ENCODE measurements around the gene GPR146. TPM values are rescaled to one million over a fixed set of nuclear protein-coding genes. Genes with fewer than 3 reads are reported as not detected.

The GPR146 gene
- total and polyA plus RNA-seq, 10 donors, result 3.9 to 19.2 (median 10.1) TPM

DNA sequence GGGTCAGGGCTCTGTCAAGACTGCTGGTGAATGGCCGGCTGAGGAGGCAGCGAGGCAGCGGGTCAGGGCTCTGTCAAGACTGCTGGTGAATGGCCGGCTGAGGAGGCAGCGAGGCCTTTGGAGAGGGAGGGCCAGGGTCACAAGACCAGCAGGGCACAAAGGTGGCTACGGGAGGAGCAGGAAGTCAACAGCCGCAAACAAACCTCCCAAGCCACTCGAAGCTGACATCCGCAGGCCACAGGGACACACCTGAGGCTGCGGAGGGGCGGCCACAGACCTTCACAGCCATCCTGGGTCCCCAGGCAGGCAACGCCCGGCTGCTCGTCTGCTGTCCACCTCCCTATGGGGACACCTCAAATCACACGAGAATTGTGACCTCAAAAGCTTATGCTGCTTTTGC is 34.6 kb downstream of the GPR146 start:
- intact Hi-C loops (cut with DNase I; ENCODE audit: low total_unique reads), result no loop called here
- Histone ChIP-seq H3K27me3 (replicated peaks in 1 of 7) (no peaks in the 10 kb centered on the region), H3K27ac (peak overlapping the region in 5 of 8 donors; percentile 80 to 91 (median 84)), H3K9me3 (no peaks in the 10 kb centered on the region), H3K36me3 (no peaks in the 10 kb centered on the region), H3K4me3 (no peak overlapping the region), H3K4me1 (peaks cover 4 to 72% (median 32%) of the 10 kb centered on the region in 6 donors)
- WGBS, 5 donors, result 70 to 91% (median 82%) methylated on average over 13 to 15 of the region's 15 CpGs
- TF ChIP-seq CTCF (IDR thresholded peaks at IDR 0.05 in 8 of 11, conservative IDR thresholded peaks at IDR 0.05 in 3 of 11) (no peak), POLR2A (IDR thresholded peaks at IDR 0.05) (no peak), POLR2AphosphoS5 (IDR thresholded peaks at IDR 0.05) (no peak)
- no peak for DNase-seq

DNA sequence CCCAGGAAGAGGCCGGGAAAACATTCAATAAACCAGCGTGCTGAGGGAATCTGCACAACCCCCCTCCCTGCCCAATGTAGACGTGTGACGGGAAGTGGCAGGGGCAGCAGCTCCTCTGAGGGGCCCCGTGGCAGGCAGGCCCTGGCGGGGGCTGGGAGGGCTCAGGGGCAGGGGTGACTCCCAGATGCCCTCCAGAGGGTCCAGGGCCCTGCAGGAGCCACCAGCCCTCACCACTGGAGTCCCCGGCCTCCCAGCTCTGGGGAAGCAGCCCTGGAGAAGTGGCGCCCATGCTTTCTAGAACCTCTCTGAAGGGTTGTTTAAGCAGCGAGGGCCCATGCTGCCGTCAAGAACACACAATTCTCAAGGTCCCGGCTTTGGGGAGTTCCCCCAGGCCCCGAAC is 35.2 kb downstream of the GPR146 start:
- 56 to 74% (median 73%) methylated on average over 8 to 12 of the region's 12 CpGs for WGBS, 5 donors
- DNase-seq, result no peak
- Histone ChIP-seq H3K4me1 (peaks cover 4 to 78% (median 38%) of the 10 kb centered on the region in 6 donors), H3K4me3 (no peak overlapping the region), H3K9me3 (no peaks in the 10 kb centered on the region), H3K27ac (peak overlapping the region in 4 of 8 donors; percentile 80 to 91 (median 86)), H3K36me3 (no peaks in the 10 kb centered on the region), H3K27me3 (replicated peaks in 1 of 7) (no peaks in the 10 kb centered on the region)
- TF ChIP-seq POLR2A (IDR thresholded peaks at IDR 0.05), result no peak
- TF ChIP-seq CTCF (IDR thresholded peaks at IDR 0.05 in 8 of 11, conservative IDR thresholded peaks at IDR 0.05 in 3 of 11), result no peak
- no peak for TF ChIP-seq POLR2AphosphoS5 (IDR thresholded peaks at IDR 0.05)
- intact Hi-C loops (cut with DNase I; ENCODE audit: low total_unique reads), result no loop called here

- H3K27me3 ChIP-seq (replicated peaks in 1 of 7), result no peaks in the 10 kb centered on the region
- H3K36me3 ChIP-seq, result no peaks in the 10 kb centered on the region
- H3K9me3 ChIP-seq, result no peaks in the 10 kb centered on the region
- 87 to 94% (median 89%) methylated on average over 30 to 38 of the region's 38 CpGs for WGBS, 5 donors
- intact Hi-C loops (cut with DNase I; ENCODE audit: low total_unique reads), result loop anchor here (10.0 kb wide), 1 partner anchor 94 kb away; no protein-coding TSS in a partner anchor
- H3K27ac ChIP-seq, result no peak overlapping the region
- H3K4me3 ChIP-seq, result no peak overlapping the region
- TF ChIP-seq CTCF (IDR thresholded peaks at IDR 0.05 in 8 of 11, conservative IDR thresholded peaks at IDR 0.05 in 3 of 11), result no peak
- no peak for DNase-seq
- peaks cover 4 to 86% (median 46%) of the 10 kb centered on the region in 6 donors for H3K4me1 ChIP-seq
These were observed 36.0 kb downstream of the GPR146 start for GRCh38 chr7:1080252-1080920.

DNA sequence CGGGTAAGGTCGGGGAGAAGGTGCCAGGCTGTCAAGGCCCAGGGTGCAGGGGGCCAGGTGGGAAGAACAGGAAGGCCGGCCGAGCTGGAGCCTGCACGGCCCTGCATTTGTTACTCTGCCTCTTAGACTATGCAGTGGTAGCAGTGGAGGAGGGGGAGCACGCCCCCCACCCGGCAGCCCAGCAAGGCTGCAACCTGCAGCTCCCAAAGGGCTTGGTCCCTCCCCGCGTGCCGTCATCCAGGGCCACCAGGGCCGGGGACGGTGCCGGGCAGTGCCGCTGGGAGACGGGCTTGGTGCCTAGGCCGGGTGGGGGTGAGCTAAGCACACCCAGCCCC is 36.5 kb downstream of the GPR146 start:
- TF ChIP-seq CTCF (IDR thresholded peaks at IDR 0.05 in 8 of 11, conservative IDR thresholded peaks at IDR 0.05 in 3 of 11), result no peak
- no peak for TF ChIP-seq POLR2A (IDR thresholded peaks at IDR 0.05)
- TF ChIP-seq POLR2AphosphoS5 (IDR thresholded peaks at IDR 0.05), result no peak
- H3K36me3 ChIP-seq, result no peaks in the 10 kb centered on the region
- peaks cover 6 to 90% (median 51%) of the 10 kb centered on the region in 6 donors for H3K4me1 ChIP-seq
- H3K27me3 ChIP-seq (replicated peaks in 1 of 7), result no peaks in the 10 kb centered on the region
- WGBS, 5 donors, result 87 to 97% (median 94%) methylated on average over 8 to 16 of the region's 16 CpGs
- DNase-seq, result no peak
- no peaks in the 10 kb centered on the region for H3K9me3 ChIP-seq
- no peak overlapping the region for H3K27ac ChIP-seq
- intact Hi-C loops (cut with DNase I; ENCODE audit: low total_unique reads), result loop anchor here (10.0 kb wide), 1 partner anchor 94 kb away; no protein-coding TSS in a partner anchor
- H3K4me3 ChIP-seq, result no peak overlapping the region
